AG04450 (cell line): ENCODE measurements around the gene HELZ2. TPM values are rescaled to one million over a fixed set of nuclear protein-coding genes. Genes with fewer than 3 reads are reported as not detected.

Experiments
- CTCF ChIA-PET: fragments of 300-600, 350-600 bp; formaldehyde crosslinking; extraction: SDS; loops from one replicate; lab custom pipeline; 2022; ENCODE audit warnings: antibody characterized with exemption, inconsistent platforms; lab: Charles Lee
- POLR2A ChIA-PET: fragments of 350-600 bp; formaldehyde crosslinking; extraction: SDS; loops from one replicate; lab custom pipeline; 2021; ENCODE audit warnings: antibody characterized with exemption, inconsistent platforms; lab: Yijun Ruan, JAX
- DNase-seq: peaks from one replicate; pipeline ENCODE4 v3.0.0-alpha.2; 2011; ENCODE audit warnings: low read depth, low spot score
- H3K27ac ChIP-seq: one replicate; pipeline ENCODE4 v1.5.1; 2012; ENCODE audit warnings: low read depth, low read length, control low read depth
- H3K27me3 ChIP-seq: one replicate; pipeline ENCODE4 v1.6.0; 2012; ENCODE audit warnings: low read length; ENCODE audit not compliant: control insufficient read depth, insufficient read depth
- H3K4me3 ChIP-seq: 2 replicates; pipeline ENCODE4 v1.5.1; 2011; ENCODE audit warnings: mild to moderate bottlenecking, low read depth, low read length, control low read depth
- H3K9me3 ChIP-seq: 2 replicates; pipeline ENCODE4 v1.5.1; 2012; ENCODE audit warnings: low read length; ENCODE audit not compliant: control insufficient read depth, insufficient read depth
- polyA plus RNA-seq: library from polyadenylated mRNA; depleted of rRNA; stranded (reverse); fragments of >200 nt; gene quantifications from 2 replicates; pipeline ENCODE4 v1.2.3, GENCODE V29; 2011
- TF ChIP-seq, protein P1 (sequence below): IDR thresholded peaks from 2 replicates; pipeline ENCODE4 v1.5.1; 2011; ENCODE audit warnings: low read depth, low read length, control low read depth, inconsistent platforms

HELZ2 gene
- polyA plus RNA-seq, 1 experiment: 4.6 TPM

DNA sequence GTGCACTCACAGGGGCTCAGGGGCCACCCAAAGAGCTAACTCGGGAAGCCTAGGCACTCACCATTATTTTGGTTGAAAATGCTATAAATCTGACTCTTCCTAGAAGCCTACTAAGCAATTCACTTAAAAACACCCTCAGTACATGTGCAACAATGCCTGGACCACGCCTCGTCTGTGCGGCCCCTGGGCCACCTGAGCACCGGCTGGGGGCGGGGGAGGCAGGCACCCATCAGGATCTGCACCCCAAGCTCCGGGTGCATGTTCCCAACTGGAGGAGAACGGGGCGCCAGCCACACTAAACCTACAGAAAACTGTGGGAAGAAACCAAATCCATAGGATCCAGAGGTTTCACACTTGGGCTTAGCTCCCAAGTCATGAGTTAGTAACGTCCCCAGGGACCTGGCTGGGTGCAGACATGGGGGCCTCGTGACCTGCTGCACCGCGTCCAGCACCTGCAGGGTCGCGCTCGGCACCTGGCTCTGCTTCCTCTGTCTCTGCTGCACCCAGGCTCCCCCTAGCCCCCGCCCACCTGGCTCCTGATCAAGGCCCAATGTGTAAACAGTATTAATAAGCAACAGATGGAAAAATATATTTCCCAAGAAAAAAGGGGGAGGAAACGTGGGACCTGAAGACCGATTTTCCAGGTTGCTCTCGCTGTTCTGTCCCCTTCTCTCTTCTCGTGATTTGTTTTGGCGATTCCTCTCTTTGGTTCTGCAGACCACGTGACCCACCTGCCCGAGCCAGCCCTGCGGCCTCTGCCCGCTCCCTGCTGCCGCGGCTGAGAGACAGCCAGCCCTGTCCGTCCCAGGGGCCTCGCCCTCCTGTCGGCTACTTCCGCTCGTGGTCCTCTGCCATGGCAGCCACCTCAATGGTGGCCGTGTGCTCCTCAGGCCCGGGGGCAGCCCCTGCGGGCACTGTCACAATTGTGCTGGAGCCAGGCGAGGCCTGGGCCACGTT, 15.5 kb upstream of the HELZ2 start:
- Histone ChIP-seq H3K27ac (no peak overlapping the region), H3K4me3 (no peak overlapping the region), H3K27me3 (no peaks in the 10 kb centered on the region), H3K9me3 (no peaks in the 10 kb centered on the region; the same call in 1 of the 2 replicates)
- TF ChIP-seq, protein P1, sequence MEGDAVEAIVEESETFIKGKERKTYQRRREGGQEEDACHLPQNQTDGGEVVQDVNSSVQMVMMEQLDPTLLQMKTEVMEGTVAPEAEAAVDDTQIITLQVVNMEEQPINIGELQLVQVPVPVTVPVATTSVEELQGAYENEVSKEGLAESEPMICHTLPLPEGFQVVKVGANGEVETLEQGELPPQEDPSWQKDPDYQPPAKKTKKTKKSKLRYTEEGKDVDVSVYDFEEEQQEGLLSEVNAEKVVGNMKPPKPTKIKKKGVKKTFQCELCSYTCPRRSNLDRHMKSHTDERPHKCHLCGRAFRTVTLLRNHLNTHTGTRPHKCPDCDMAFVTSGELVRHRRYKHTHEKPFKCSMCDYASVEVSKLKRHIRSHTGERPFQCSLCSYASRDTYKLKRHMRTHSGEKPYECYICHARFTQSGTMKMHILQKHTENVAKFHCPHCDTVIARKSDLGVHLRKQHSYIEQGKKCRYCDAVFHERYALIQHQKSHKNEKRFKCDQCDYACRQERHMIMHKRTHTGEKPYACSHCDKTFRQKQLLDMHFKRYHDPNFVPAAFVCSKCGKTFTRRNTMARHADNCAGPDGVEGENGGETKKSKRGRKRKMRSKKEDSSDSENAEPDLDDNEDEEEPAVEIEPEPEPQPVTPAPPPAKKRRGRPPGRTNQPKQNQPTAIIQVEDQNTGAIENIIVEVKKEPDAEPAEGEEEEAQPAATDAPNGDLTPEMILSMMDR: no peak
- ChIA-PET POLR2A (no interaction called here), CTCF (no interaction called here)
- no peak for DNase-seq

DNA sequence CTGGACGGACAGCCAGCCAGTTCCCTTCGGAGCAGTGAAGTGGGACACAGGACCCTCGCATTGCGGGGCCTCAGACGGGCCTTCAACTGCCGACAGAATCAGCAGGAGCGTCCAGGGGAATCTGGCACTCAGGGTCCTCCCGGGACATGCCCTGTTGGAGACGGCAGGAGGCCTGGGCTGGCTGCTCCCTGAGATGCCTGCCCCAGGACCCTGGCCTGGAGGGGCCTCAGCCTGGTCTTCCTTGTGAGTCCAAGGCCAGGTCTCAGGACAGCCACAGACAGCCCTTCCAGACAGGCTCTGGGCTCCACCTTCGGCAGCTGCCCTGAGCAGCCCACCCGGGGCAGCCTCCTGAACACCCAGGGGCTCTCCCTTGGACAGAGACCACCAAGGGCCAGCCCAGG, 14.6 kb upstream of the HELZ2 start:
- H3K9me3 ChIP-seq: no peaks in the 10 kb centered on the region; the same call in 1 of the 2 replicates
- no peak for DNase-seq
- ChIA-PET POLR2A (no interaction called here), CTCF (interaction anchor here (0.6 kb wide), 1 partner anchor 203 kb away, joined by 4 read pairs; no protein-coding TSS in a partner anchor)
- no peak overlapping the region for H3K4me3 ChIP-seq
- H3K27ac ChIP-seq: no peak overlapping the region
- TF ChIP-seq, protein P1: no peak
- no peaks in the 10 kb centered on the region for H3K27me3 ChIP-seq

DNA sequence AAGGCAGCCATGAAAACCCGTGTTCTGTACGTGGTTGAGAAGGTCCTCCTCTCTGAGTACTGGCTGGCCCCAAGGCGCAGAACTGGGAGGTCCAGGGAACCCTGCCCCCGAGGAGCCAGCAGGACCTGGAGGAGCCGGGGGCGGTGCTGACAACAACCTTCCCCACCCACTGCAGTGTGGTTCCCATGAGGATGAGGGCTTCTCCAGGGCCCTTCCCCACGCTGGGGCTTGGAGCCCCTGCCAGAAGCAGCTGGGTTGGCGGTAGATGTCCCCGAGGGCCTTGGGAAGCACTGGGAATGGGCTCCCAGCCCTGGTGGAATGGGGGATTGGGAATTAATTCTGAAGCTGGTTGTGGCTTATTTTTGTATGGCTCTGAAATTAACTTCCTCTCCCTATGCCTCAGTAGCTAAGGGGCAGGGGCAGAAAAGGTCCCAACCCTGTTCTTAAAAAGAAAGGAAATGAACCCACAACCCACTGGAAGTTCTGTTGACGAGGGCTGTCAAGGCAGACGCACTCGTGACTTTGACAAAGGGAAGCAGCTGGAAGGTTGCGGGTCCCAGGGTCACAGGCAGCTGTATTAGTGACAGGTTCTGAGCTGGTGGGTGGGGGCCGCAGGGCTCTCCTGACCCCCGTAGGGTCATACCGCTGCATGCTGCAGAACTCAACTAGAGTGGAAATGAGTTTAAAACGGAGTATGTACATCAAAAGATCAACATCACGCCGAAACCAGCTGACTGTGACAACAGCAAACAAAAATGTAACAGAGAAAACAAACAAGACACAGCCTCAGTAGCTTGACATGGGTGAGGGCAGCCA, 13.9 kb upstream of the HELZ2 start:
- DNase-seq: no peak
- ChIA-PET CTCF (interaction anchor here (0.6 kb wide), 1 partner anchor 204 kb away, joined by 4 read pairs; no protein-coding TSS in a partner anchor), POLR2A (interaction anchor here (0.6 kb wide), 1 partner anchor 59 kb away, joined by 3 read pairs; no protein-coding TSS in a partner anchor)
- TF ChIP-seq, protein P1: no peak
- H3K27ac ChIP-seq: no peak overlapping the region
- H3K4me3 ChIP-seq: no peak overlapping the region
- no peaks in the 10 kb centered on the region; the same call in 1 of the 2 replicates for H3K9me3 ChIP-seq
- no peaks in the 10 kb centered on the region for H3K27me3 ChIP-seq

DNA sequence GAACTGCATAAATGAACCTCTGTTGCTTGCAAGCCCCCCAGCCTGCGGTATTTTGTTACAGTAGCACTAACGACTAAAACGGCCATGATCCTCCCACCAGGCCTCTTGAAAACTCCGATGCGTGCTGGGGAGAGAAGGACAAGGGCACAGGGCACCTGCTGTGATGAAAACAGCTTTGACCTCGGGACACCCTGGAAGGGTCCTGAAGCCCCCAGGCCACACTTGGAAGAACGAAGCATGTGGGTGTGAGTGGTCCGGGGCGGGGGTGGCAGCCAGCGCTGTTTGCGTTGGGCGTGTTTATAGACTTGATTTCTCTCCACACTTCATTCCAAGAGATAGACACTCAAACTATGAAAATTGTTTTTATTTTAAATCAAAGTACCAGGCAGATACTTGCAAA, 13.2 kb upstream of the HELZ2 start:
- DNase-seq: no peak
- CTCF ChIA-PET: no interaction called here
- H3K9me3 ChIP-seq: no peaks in the 10 kb centered on the region; the same call in 1 of the 2 replicates
- TF ChIP-seq, protein P1: no peak
- H3K27ac ChIP-seq: no peak overlapping the region
- H3K4me3 ChIP-seq: no peak overlapping the region
- H3K27me3 ChIP-seq: no peaks in the 10 kb centered on the region
- POLR2A ChIA-PET: no interaction called here
